T-cell (primary cell): ENCODE data around the gene AGAP1. TPM values are rescaled to one million over a fixed set of nuclear protein-coding genes. Genes with fewer than 3 reads are reported as not detected.

Source experiments
- ATAC-seq, 4 experiments: fragments of 200-7000 bp in 3 of 4; fragments of 150-1000 bp in 1 of 4; cut with Tn5 transposase; replicated peaks in 1 of 4; 1 replicate in 3 of 4; 2 replicates in 1 of 4; pipeline ENCODE4 v1.10.0; 2021; ENCODE audit warnings: moderate library complexity in 3 of 4, mild to moderate bottlenecking in 2 of 4, moderate number of reproducible peaks in 1 of 4
- CTCF ChIA-PET, 2 donors: fragments of 300-600 bp; sonication (Branson Sonifier 250); formaldehyde crosslinking; loops; one replicate each; lab custom pipeline; 2022; ENCODE audit warnings: antibody characterized with exemption in 2 of 2; lab: Charles Lee
- POLR2A ChIA-PET, 2 donors: fragments of 300-600 bp; sonication (Branson Sonifier 250); formaldehyde crosslinking; loops; one replicate each; lab custom pipeline; 2022; ENCODE audit warnings: antibody characterized with exemption in 2 of 2; lab: Charles Lee
- DNase-seq, 35 experiments: peaks; one replicate each; pipeline versions ENCODE4 v3.0.0 to v3.0.0-alpha.2; 2013 to 2023
- H3K27ac ChIP-seq: one replicate; pipeline ENCODE4 v1.5.1; 2013; ENCODE audit warnings: low read length
- H3K27me3 ChIP-seq, 2 experiments: replicated peaks in 1 of 2; 1 replicate in 1 of 2; 2 replicates in 1 of 2; pipeline versions ENCODE4 v1.6.1 to v1.7.0; 2013; ENCODE audit warnings: low read length in 1 of 2, mixed read lengths in 1 of 2; ENCODE audit not compliant: control insufficient read depth in 2 of 2, insufficient read depth in 2 of 2; ENCODE audit errors: extremely low read depth in 1 of 2
- H3K36me3 ChIP-seq, 2 donors: 1 replicate in 1 of 2; 2 replicates in 1 of 2; pipeline versions ENCODE4 v1.6.1 to v1.7.0; 2013; ENCODE audit warnings: low read length in 1 of 2; ENCODE audit not compliant: control insufficient read depth in 2 of 2, insufficient read depth in 1 of 2; ENCODE audit errors: extremely low read depth in 1 of 2
- H3K4me1 ChIP-seq, 2 experiments: 1 replicate in 1 of 2; 2 replicates in 1 of 2; pipeline versions ENCODE4 v1.6.1 to v1.7.0; 2013; ENCODE audit warnings: low read length in 2 of 2, mixed read lengths in 1 of 2; ENCODE audit not compliant: insufficient read depth in 2 of 2, control insufficient read depth in 1 of 2; ENCODE audit errors: extremely low read depth in 1 of 2
- H3K4me3 ChIP-seq, 2 donors: 1 replicate in 1 of 2; 2 replicates in 1 of 2; pipeline versions ENCODE4 v1.5.1 to v1.7.0; 2013; ENCODE audit warnings: mild to moderate bottlenecking in 2 of 2, low read length in 1 of 2, moderate library complexity in 1 of 2; ENCODE audit not compliant: control insufficient read depth in 1 of 2; ENCODE audit errors: extremely low read depth in 1 of 2
- H3K9me3 ChIP-seq: 2 replicates; pipeline ENCODE4 v1.7.0; 2013
- H3K27ac Mint-ChIP-seq, 2 donors: one replicate each; pipeline ENCODE4 v1.8.0; 2020 to 2021; ENCODE audit warnings: mild to moderate bottlenecking in 2 of 2, mixed read lengths in 2 of 2
- H3K27me3 Mint-ChIP-seq, 2 donors: one replicate each; pipeline ENCODE4 v1.8.0; 2021 to 2022; ENCODE audit warnings: mixed read lengths in 2 of 2
- H3K36me3 Mint-ChIP-seq: one replicate; pipeline ENCODE4 v1.8.0; 2021; ENCODE audit warnings: mixed read lengths
- H3K4me1 Mint-ChIP-seq, 3 donors: one replicate each; pipeline ENCODE4 v1.8.0; 2020 to 2022; ENCODE audit warnings: mixed read lengths in 3 of 3, mild to moderate bottlenecking in 1 of 3
- H3K4me3 Mint-ChIP-seq, 3 donors: one replicate each; pipeline ENCODE4 v1.8.0; 2020 to 2022; ENCODE audit warnings: mild to moderate bottlenecking in 3 of 3, mixed read lengths in 3 of 3, moderate library complexity in 3 of 3
- H3K9me3 Mint-ChIP-seq, 3 donors: one replicate each; pipeline ENCODE4 v1.8.0; 2020 to 2022; ENCODE audit warnings: mixed read lengths in 3 of 3
- WGBS: methylation state at CpG from one replicate; pipeline ENCODE4 v1.1.5; 2013; ENCODE audit warnings: missing lambda C conversion rate; ENCODE audit not compliant: insufficient coverage; 5-methylcytosine and 5-hydroxymethylcytosine counted together
- total RNA-seq, 35 experiments: library from RNA in 6 of 35; stranded (reverse) in 6 of 35; fragments of 120-200 nt in 1 of 35; gene quantifications; one replicate each; pipeline versions ENCODE4 v1.2.1 to v1.2.4 and lab custom pipeline; 2013 to 2026

AGAP1 gene
- total RNA-seq, 5 donors from 2014 or later (not counting 1 experiment from before 2014, with no cell fraction given), result 3.9 to 15.6 (median 5.2) TPM

GRCh38 chr2:235647877-235648276 is 154.0 kb downstream of the AGAP1 start:
- WGBS, result no CpG with 5 or more reads among the region's 3 CpGs
- H3K4me1 ChIP-seq, result no peaks in the 10 kb centered on the region
- no peak overlapping the region for H3K27ac ChIP-seq
- H3K36me3 ChIP-seq, result no peaks in the 10 kb centered on the region
- H3K9me3 ChIP-seq, result no peaks in the 10 kb centered on the region
- H3K9me3 Mint-ChIP-seq, result no peaks in the 10 kb centered on the region
- POLR2A ChIA-PET, result interaction anchor here in 1 of 2 donors (0.6 kb wide), 1 partner anchor 959 kb away, joined by 8 read pairs; no protein-coding TSS in a partner anchor
- no peak for ATAC-seq
- no peak overlapping the region for H3K4me3 ChIP-seq
- H3K36me3 Mint-ChIP-seq, result no peaks in the 10 kb centered on the region
- DNase-seq, result no peak
- peaks cover 0 to 10% of the 10 kb centered on the region in 2 experiments for H3K27me3 ChIP-seq
- H3K4me3 Mint-ChIP-seq, result no peak overlapping the region
- H3K4me1 Mint-ChIP-seq, result peaks cover 0 to 2% (median 0%) of the 10 kb centered on the region in 3 donors
- peak overlapping the region in 1 of 2 donors; percentile 69 for H3K27ac Mint-ChIP-seq
- CTCF ChIA-PET, result no interaction called here
- H3K27me3 Mint-ChIP-seq, result peaks cover 14 to 25% of the 10 kb centered on the region in 2 donors

GRCh38 chr2:235649418-235649817 is 155.6 kb downstream of the AGAP1 start:
- Mint-ChIP-seq H3K4me1 (peaks cover 0 to 2% (median 0%) of the 10 kb centered on the region in 3 donors), H3K27ac (no peak overlapping the region), H3K9me3 (no peaks in the 10 kb centered on the region), H3K36me3 (no peaks in the 10 kb centered on the region), H3K27me3 (peaks cover 11 to 18% of the 10 kb centered on the region in 2 donors), H3K4me3 (no peak overlapping the region)
- WGBS, result 38% methylated on average over 3 of the region's 9 CpGs
- DNase-seq, result no peak
- peaks cover 0 to 8% of the 10 kb centered on the region in 2 experiments for H3K27me3 ChIP-seq
- no peaks in the 10 kb centered on the region for H3K9me3 ChIP-seq
- no peak overlapping the region for H3K27ac ChIP-seq
- ATAC-seq, result no peak
- POLR2A ChIA-PET, result no interaction called here
- CTCF ChIA-PET, result no interaction called here
- H3K4me1 ChIP-seq, result no peaks in the 10 kb centered on the region
- no peaks in the 10 kb centered on the region for H3K36me3 ChIP-seq
- no peak overlapping the region for H3K4me3 ChIP-seq

- no peak overlapping the region for H3K27ac ChIP-seq
- no peak overlapping the region for H3K4me3 ChIP-seq
- CTCF ChIA-PET, result no interaction called here
- peaks cover 14 to 21% of the 10 kb centered on the region in 2 donors for H3K27me3 Mint-ChIP-seq
- H3K27me3 ChIP-seq, result peaks cover 2 to 11% of the 10 kb centered on the region in 2 experiments
- no peaks in the 10 kb centered on the region for H3K36me3 Mint-ChIP-seq
- H3K4me1 ChIP-seq, result no peaks in the 10 kb centered on the region
- DNase-seq (no peak), ATAC-seq (no peak)
- POLR2A ChIA-PET, result no interaction called here
- 86% methylated on average over 5 of the region's 7 CpGs for whole genome bisulfite sequencing
- H3K36me3 ChIP-seq, result no peaks in the 10 kb centered on the region
- H3K9me3 Mint-ChIP-seq, result no peaks in the 10 kb centered on the region
- no peaks in the 10 kb centered on the region for H3K9me3 ChIP-seq
- peaks cover 0 to 2% (median 0%) of the 10 kb centered on the region in 3 donors for H3K4me1 Mint-ChIP-seq
- no peak overlapping the region for H3K27ac Mint-ChIP-seq
- H3K4me3 Mint-ChIP-seq, result no peak overlapping the region
These were observed 157.8 kb downstream of the AGAP1 start for GRCh38 chr2:235651643-235652042.

- Mint-ChIP-seq H3K4me3 (no peak overlapping the region), H3K36me3 (no peaks in the 10 kb centered on the region), H3K27ac (no peak overlapping the region), H3K9me3 (no peaks in the 10 kb centered on the region), H3K27me3 (peaks cover 23 to 25% of the 10 kb centered on the region in 2 donors), H3K4me1 (peaks cover 0 to 2% (median 0%) of the 10 kb centered on the region in 3 donors)
- Histone ChIP-seq H3K27me3 (peaks cover 2 to 15% of the 10 kb centered on the region in 2 experiments), H3K36me3 (no peaks in the 10 kb centered on the region), H3K9me3 (no peaks in the 10 kb centered on the region), H3K27ac (no peak overlapping the region), H3K4me1 (no peaks in the 10 kb centered on the region), H3K4me3 (no peak overlapping the region)
- ChIA-PET CTCF (no interaction called here), POLR2A (interaction anchor here in 1 of 2 donors (0.7 kb wide), 1 partner anchor 20 kb away, joined by 3 read pairs; no protein-coding TSS in a partner anchor)
- DNase-seq (no peak), ATAC-seq (no peak)
- whole genome bisulfite sequencing, result 84% methylated on average over 5 of the region's 9 CpGs
These were observed 160.4 kb downstream of the AGAP1 start for GRCh38 chr2:235654103-235654813.

- no peak overlapping the region for H3K4me3 Mint-ChIP-seq
- ChIA-PET CTCF (no interaction called here), POLR2A (no interaction called here)
- H3K4me3 ChIP-seq, result no peak overlapping the region
- peaks cover 35 to 59% of the 10 kb centered on the region in 2 donors for H3K27me3 Mint-ChIP-seq
- H3K27me3 ChIP-seq, result peaks cover 2 to 43% of the 10 kb centered on the region in 2 experiments
- WGBS, result 26% methylated on average over 3 of the region's 20 CpGs
- DNase-seq (no peak), ATAC-seq (no peak)
- H3K36me3 Mint-ChIP-seq, result no peaks in the 10 kb centered on the region
- H3K36me3 ChIP-seq, result no peaks in the 10 kb centered on the region
- no peaks in the 10 kb centered on the region for H3K9me3 ChIP-seq
- H3K27ac Mint-ChIP-seq, result no peak overlapping the region
- no peaks in the 10 kb centered on the region for H3K4me1 ChIP-seq
- H3K27ac ChIP-seq, result no peak overlapping the region
- no peaks in the 10 kb centered on the region for H3K9me3 Mint-ChIP-seq
- no peaks in the 10 kb centered on the region for H3K4me1 Mint-ChIP-seq
These were observed 164.7 kb downstream of the AGAP1 start for GRCh38 chr2:235658351-235659174.

- CTCF ChIA-PET, result no interaction called here
- POLR2A ChIA-PET, result no interaction called here
- ATAC-seq (no peak), DNase-seq (no peak)
- Mint-ChIP-seq H3K27me3 (peaks cover 43 to 68% of the 10 kb centered on the region in 2 donors), H3K4me3 (no peak overlapping the region), H3K4me1 (no peaks in the 10 kb centered on the region), H3K9me3 (no peaks in the 10 kb centered on the region), H3K36me3 (no peaks in the 10 kb centered on the region), H3K27ac (no peak overlapping the region)
- no peaks in the 10 kb centered on the region for H3K4me1 ChIP-seq
- H3K27ac ChIP-seq, result no peak overlapping the region
- no peak overlapping the region for H3K4me3 ChIP-seq
- H3K9me3 ChIP-seq, result no peaks in the 10 kb centered on the region
- H3K27me3 ChIP-seq, result peaks cover 2 to 52% of the 10 kb centered on the region in 2 experiments
- 69% methylated on average over 2 of the region's 7 CpGs for WGBS
- no peaks in the 10 kb centered on the region for H3K36me3 ChIP-seq
These were observed 166.0 kb downstream of the AGAP1 start for GRCh38 chr2:235659767-235660322.
